ENCODE measurements around the gene DACT2.

- no peak for TF ChIP-seq CTCF (IDR thresholded peaks at IDR 0.05; ENCODE audit: low read depth, low read length)
- no peak for TF ChIP-seq POLR2A (IDR thresholded peaks at IDR 0.05; ENCODE audit: extremely low read depth, insufficient read length)
- TF ChIP-seq MAX (IDR thresholded peaks at IDR 0.05; ENCODE audit: low read depth, low read length), result no peak
Measured at GRCh38 chr6:168313431-168314011, 6.1 kb downstream of the DACT2 start.
